KMS-11 (cell line): ENCODE measurements around the gene RNF25.
A peak's percentile ranks its signal among the peaks of the same experiment; 100 is the strongest.
"Not testable (repeated sequence)": the region's sequence is repeated elsewhere in the genome, so short reads cannot be mapped to it uniquely, and the experiment has no call there.

Experiments
- H2AFZ ChIP-seq: fragments of 200-600 bp; sonication (generic); 2 replicates; pipeline ENCODE4 v1.6.1; 2016; ENCODE audit warnings: antibody characterized with exemption, mixed run types, low read depth
- H3K27ac ChIP-seq: fragments of 200-600 bp; sonication (generic); 2 replicates; pipeline ENCODE4 v1.6.1; 2016; ENCODE audit warnings: mild to moderate bottlenecking, mixed run types
- H3K27me3 ChIP-seq: fragments of 200-600 bp; sonication (generic); 2 replicates; pipeline ENCODE4 v1.6.1; 2017; ENCODE audit warnings: mild to moderate bottlenecking, low read depth, mixed run types, moderate library complexity; ENCODE audit not compliant: insufficient read depth
- H3K36me3 ChIP-seq: fragments of 200-600 bp; sonication (generic); 2 replicates; pipeline ENCODE4 v1.6.1; 2017; ENCODE audit warnings: mild to moderate bottlenecking, mixed run types; ENCODE audit not compliant: insufficient read depth
- H3K4me1 ChIP-seq: fragments of 200-600 bp; sonication (generic); 2 replicates; pipeline ENCODE4 v1.6.1; 2016; ENCODE audit warnings: mild to moderate bottlenecking, low read depth, mixed run types; ENCODE audit not compliant: poor library complexity, severe bottlenecking
- H3K4me2 ChIP-seq: fragments of 200-600 bp; sonication (generic); 2 replicates; pipeline ENCODE4 v1.7.0; 2016; ENCODE audit warnings: mild to moderate bottlenecking, mixed run types
- H3K4me3 ChIP-seq: fragments of 200-600 bp; sonication (generic); IDR thresholded peaks from 2 replicates; pipeline ENCODE4 v1.6.1; 2017; ENCODE audit warnings: low read depth, low read length, mixed read lengths; ENCODE audit not compliant: insufficient read depth
- H3K79me2 ChIP-seq: fragments of 200-600 bp; sonication (generic); 2 replicates; pipeline ENCODE4 v1.6.1; 2016; ENCODE audit warnings: low read depth, mixed run types; ENCODE audit not compliant: insufficient read depth
- H3K9ac ChIP-seq: fragments of 200-600 bp; sonication (generic); 2 replicates; pipeline ENCODE4 v1.6.1; 2016; ENCODE audit warnings: mild to moderate bottlenecking, mixed run types
- H4K20me1 ChIP-seq: fragments of 200-600 bp; sonication (generic); 2 replicates; pipeline ENCODE4 v1.6.1; 2016; ENCODE audit warnings: mild to moderate bottlenecking, mixed run types; ENCODE audit not compliant: insufficient read depth
- TF ChIP-seq, protein P1 (sequence below): fragments of 200-600 bp; sonication (generic); conservative IDR thresholded peaks from 2 replicates; pipeline ENCODE4 v1.6.1; 2017; ENCODE audit warnings: low read depth, mild to moderate bottlenecking, antibody characterized with exemption, low read length, moderate library complexity, mixed read lengths

RNF25 gene

GRCh38 chr2:218694405-218695145, 22.8 kb upstream of the RNF25 start:
- H3K27me3 ChIP-seq = no peaks in the 10 kb centered on the region
- H3K4me3 ChIP-seq = no peak overlapping the region
- no peaks in the 10 kb centered on the region for H3K4me1 ChIP-seq
- no peak overlapping the region for H3K9ac ChIP-seq
- no peaks in the 10 kb centered on the region for H4K20me1 ChIP-seq
- H3K27ac ChIP-seq = no peak overlapping the region
- TF ChIP-seq, protein P1, sequence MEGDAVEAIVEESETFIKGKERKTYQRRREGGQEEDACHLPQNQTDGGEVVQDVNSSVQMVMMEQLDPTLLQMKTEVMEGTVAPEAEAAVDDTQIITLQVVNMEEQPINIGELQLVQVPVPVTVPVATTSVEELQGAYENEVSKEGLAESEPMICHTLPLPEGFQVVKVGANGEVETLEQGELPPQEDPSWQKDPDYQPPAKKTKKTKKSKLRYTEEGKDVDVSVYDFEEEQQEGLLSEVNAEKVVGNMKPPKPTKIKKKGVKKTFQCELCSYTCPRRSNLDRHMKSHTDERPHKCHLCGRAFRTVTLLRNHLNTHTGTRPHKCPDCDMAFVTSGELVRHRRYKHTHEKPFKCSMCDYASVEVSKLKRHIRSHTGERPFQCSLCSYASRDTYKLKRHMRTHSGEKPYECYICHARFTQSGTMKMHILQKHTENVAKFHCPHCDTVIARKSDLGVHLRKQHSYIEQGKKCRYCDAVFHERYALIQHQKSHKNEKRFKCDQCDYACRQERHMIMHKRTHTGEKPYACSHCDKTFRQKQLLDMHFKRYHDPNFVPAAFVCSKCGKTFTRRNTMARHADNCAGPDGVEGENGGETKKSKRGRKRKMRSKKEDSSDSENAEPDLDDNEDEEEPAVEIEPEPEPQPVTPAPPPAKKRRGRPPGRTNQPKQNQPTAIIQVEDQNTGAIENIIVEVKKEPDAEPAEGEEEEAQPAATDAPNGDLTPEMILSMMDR = no peak
- H2AFZ ChIP-seq = no peak overlapping the region
- H3K79me2 ChIP-seq = no peaks in the 10 kb centered on the region
- H3K4me2 ChIP-seq = no peak overlapping the region
- no peaks in the 10 kb centered on the region for H3K36me3 ChIP-seq

GRCh38 chr2:218691234-218691633, 19.4 kb upstream of the RNF25 start:
- TF ChIP-seq, protein P1 = no peak
- H3K4me3 ChIP-seq = no peak overlapping the region
- no peaks in the 10 kb centered on the region for H3K27me3 ChIP-seq
- H3K79me2 ChIP-seq = no peaks in the 10 kb centered on the region
- H4K20me1 ChIP-seq = no peaks in the 10 kb centered on the region
- no peaks in the 10 kb centered on the region for H3K4me1 ChIP-seq
- H3K4me2 ChIP-seq = no peak overlapping the region
- no peak overlapping the region for H2AFZ ChIP-seq
- H3K9ac ChIP-seq = no peak overlapping the region
- H3K27ac ChIP-seq = no peak overlapping the region
- H3K36me3 ChIP-seq = no peaks in the 10 kb centered on the region

- H3K79me2 ChIP-seq, H3K4me2 ChIP-seq, H3K27me3 ChIP-seq, H3K36me3 ChIP-seq, H3K4me1 ChIP-seq, H3K9ac ChIP-seq, H2AFZ ChIP-seq, H3K27ac ChIP-seq, H3K4me3 ChIP-seq, H4K20me1 ChIP-seq: not testable (repeated sequence)
- TF ChIP-seq, protein P1 = peak; percentile 59
Observed at GRCh38 chr2:218687400-218688060, 15.7 kb upstream of the RNF25 start.

- Histone ChIP-seq H3K4me2 (no peak overlapping the region), H2AFZ (no peak overlapping the region), H3K27me3 (no peaks in the 10 kb centered on the region), H3K79me2 (no peaks in the 10 kb centered on the region), H3K4me1 (no peaks in the 10 kb centered on the region), H3K9ac (no peak overlapping the region), H4K20me1 (no peaks in the 10 kb centered on the region), H3K36me3 (no peaks in the 10 kb centered on the region), H3K4me3 (no peak overlapping the region), H3K27ac (no peak overlapping the region)
- TF ChIP-seq, protein P1 = no peak
Observed at GRCh38 chr2:218680061-218680460, 8.3 kb upstream of the RNF25 start.
